Stimulated activated CD8-positive, alpha-beta memory T cell treated with anti-CD3 and anti-CD28 coated beads, Interleukin-7, amount 100 ng/mL, for 24 hours (primary cell): ENCODE results near the gene FHOD3.
"Not testable (repeated sequence)": the region's sequence is repeated elsewhere in the genome, so short reads cannot be mapped to it uniquely, and the experiment has no call there.

ENCODE experiments used
- DNase-seq: peaks from one replicate; pipeline ENCODE4 v3.0.0-alpha.2; 2020; ENCODE audit warnings: low read depth

The FHOD3 gene

DNA sequence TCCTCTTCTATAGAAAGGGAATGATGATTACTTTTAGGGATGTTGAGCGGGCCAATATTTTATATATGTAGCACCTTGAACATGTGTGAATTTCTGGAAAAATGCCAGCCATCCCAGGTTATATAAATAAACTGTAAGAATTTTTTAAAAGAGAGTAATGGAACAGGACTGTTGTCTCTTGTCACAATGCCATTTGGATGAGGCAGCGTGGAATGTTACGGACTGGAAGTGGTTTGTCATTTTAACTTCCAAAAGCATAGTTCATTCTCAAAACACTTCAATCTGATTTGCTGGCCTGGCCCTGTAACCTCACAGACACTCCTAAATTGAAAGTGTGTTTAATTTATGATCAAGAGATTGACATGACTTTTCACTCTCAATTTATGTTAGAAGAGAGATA is 460.5 kb downstream of the FHOD3 start:
- DNase-seq: no peak

DNA sequence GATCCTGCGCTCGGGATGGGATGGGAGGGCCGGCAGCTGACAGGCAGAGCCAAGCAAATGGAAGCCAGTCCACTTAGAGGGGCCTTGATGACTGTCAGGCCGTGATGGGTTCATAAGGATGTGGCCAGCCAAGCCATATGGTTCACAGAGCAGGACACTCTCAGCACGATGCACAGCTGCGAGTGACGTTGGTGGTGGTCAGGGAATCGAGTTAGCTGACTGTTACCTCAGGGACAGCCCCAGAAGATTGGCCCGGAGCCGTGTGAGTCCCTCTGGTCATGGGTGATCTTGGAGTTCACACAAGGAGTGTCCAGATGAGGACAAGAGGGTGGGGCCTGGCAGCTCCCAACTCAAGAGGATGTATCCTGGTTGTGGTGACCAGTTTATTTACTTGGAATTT is 461.1 kb downstream of the FHOD3 start:
- no peak for DNase-seq

DNA sequence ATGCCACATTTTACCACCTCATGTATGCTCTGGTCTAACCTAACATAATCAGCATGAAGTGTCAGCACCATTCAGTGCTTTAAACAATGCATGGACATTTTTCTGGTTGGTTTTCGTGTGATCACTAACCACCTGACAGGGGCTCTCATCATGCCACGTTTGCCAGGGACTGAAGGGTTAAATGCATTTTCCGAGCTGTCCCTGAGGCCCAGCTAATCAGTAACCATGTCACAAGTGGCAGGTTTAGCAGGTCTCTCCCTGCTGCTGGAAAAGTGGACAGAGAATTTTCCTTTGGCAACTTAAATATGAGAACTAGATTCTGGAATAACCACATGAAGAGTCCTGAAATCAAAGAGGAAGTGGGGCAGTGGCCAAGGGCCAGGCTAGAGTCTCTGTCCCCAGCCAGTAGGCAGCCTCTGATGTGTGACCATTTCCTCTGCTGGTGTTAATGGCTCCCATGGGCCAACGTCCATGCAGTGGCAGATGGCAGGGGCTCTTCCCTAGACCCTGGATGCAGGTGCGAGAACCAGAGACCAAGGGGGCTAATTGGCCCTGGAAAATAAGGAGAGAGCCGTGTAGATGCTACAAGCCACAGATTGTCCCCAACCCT is 461.8 kb downstream of the FHOD3 start:
- DNase-seq: no peak

DNA sequence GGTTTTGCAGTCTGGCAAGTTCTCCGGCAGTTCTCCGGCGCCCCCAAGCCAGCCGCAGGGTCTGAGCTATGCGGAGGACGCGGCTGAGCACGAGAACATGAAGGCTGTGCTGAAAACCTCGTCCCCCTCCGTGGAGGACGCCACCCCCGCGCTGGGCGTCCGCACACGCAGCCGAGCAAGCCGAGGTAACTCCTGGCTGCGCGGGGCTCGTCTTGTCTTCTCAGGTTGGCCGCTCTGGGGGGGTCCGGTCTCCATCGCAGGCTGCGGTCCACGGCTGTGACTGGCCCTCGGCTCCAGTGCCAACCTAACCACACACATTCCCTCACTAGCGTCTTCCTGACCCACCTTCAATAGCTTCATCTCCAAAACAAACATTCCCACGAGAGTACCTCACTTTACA is 463.1 kb downstream of the FHOD3 start:
- DNase-seq: no peak

DNA sequence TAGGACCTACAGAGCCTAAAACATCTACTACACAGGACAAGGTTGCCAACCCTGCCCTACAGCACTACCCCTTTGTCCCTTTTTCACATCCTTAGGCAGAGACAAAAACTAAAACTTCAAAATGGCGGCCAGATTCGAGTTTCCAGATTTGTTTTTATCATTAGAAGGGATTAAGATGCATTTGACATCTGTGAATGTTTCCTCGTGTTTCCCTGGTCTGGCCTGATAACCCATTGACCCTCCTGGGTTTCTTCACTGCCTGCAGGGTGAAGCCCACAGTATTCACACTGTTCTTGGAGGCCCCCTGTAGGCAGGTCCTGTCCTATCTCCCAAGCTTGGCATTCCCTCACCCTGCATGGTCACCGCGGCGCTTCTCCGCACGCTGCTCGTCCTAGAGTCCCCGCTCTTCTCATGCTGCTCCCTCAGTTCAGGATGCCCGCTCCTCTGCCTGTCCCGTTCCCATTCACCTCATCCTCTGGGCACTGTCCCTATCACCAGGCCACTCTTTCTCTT is 463.7 kb downstream of the FHOD3 start:
- no peak for DNase-seq

DNA sequence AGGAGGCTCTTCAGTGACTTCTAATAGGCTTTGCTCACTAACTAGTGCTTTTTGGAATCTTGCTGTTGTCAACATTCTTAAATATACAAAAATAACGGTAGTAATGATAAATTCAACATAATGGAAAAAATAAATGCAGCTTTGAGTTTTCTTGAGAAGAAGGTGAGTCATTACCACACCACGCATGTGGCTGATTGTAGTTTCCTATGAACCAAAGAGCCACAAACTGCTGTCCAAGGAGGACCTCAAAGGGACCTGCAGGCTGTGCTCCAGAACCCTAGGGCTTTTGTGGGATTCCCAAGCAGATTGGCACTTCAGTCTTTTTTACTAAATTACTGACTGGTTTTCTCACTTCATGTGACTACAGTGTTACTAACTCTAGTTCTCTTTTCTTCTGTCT is 464.6 kb downstream of the FHOD3 start:
- DNase-seq: no peak

DNA sequence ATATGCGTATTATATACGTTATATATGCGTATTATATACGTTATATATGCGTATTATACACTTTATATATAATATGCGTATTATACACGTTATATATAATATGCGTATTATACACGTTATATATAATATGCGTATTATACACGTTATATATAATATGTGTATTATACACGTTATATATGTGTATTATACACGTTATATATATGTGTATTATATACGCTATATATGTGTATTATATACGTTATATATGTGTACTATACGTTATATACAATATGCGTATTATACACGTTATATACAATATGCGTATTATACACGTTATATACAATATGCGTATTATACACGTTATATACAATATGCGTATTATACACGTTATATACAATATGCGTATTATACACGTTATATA is 465.5 kb downstream of the FHOD3 start:
- not testable (repeated sequence) for DNase-seq

DNA sequence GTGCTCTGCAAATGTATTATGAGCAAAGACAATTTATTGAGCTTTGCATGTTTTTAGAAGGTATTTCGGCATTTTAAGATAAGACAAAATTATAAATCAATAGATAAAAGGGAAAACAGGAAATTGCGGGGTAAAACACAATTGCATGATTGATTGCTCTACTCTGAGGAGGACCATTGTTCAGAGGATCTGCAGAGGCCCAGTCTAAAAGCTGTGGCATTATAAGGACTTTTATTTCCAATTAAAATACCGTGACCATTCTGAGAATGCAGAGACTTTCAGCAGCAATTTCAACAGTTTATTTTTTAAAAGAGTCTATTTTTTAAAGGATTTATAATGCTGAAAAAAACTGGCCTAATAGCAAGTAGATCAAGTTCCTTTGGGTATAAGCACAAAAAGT is 469.3 kb downstream of the FHOD3 start:
- no peak for DNase-seq

DNA sequence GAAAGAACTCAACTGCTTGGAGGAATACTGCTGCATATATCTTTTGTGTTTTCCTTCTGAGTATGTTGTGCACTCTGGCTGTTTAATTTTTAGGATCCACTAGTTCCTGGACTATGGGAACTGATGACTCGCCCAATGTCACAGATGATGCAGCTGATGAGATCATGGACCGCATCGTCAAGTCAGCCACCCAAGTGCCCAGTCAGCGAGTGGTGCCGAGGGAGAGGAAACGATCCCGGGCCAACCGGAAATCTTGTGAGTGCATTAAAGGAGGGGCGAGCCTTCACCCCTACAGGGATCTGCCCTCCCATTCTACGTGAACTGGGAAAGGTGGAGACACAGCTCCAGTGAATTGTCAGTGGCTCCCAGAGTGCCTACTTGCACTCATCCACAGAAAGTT is 471.7 kb downstream of the FHOD3 start:
- no peak for DNase-seq

DNA sequence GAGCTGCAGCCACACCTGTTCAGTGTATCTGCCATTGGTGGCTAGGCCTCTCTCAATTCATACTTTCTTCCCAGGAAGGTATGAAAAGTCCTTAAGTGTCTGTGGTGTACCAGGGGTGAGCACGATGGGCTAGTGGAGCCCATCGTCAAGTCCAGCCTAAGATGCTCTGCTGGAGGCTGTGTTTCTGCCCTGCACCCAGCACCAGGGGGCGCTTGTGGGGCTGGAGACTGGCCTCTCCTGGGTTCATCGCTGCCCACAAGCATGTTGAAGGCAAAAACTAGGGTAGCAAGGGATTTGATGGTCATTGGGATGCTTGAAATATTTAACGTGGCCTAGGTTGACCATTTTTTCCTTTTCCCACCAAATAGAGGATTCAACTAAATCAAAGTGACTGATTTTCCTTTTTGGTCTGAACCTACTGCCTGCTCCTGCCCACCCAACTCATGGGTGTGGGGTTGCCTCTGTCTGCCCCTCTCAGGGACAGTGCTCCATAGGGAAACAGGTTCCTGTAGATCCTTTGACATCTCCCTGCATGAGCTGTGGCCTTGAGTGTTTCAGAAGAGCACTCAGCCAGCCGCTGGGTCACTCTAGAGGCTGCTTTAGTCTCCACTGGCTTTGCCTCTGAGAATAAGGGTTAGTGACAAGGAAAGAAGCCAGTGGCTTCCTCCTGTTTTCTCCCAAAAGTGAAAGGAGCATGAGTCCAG is 472.2 kb downstream of the FHOD3 start:
- no peak for DNase-seq

DNA sequence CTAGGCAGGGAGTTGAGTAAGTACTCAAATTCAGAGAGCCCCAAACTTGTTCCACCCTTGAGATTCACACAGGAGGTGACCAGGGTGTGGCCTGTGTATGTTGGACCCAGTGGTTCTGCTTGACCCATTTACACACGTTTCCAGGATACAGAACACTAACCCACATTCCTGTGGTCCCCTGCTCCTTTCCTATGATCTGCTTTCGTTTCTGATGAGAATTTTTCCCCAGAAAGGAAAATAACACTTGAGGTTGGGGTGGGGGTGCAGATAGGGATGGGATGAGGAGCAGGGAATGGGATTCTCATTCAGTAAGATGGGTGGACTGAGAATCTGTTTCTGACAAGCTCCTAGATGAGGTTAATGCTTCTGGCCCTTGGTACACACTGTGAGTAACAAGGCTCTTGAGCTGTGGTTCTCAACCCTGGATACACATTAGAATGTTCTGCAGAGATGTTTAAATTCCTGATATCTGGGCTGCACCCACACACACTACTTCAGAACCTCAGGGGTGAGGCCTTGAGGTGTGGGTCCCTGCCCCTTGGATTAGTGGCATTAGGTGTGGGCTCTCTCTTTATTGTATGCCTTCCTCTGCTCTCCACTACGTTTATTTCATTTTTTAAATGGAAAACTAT is 472.9 kb downstream of the FHOD3 start:
- DNase-seq: no peak

DNA sequence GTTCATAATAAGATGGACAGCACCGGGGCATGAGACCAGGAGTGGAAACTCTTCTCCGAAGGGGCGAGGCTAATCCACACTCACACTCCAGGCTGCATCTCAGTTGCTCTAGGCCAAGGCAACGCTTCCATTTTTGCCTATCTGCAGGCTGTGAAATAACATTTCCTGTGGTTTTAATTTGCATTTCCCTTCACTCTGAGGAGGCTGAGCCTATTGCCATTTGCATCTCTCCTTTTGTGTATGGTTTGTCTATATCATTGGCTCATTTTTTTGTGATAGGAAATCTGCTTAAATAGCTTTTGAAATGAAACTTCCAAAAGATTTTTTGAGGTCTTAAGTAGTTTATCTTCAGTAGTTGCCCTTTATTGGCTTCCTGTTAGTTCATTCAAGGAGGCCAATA is 473.7 kb downstream of the FHOD3 start:
- no peak for DNase-seq

DNA sequence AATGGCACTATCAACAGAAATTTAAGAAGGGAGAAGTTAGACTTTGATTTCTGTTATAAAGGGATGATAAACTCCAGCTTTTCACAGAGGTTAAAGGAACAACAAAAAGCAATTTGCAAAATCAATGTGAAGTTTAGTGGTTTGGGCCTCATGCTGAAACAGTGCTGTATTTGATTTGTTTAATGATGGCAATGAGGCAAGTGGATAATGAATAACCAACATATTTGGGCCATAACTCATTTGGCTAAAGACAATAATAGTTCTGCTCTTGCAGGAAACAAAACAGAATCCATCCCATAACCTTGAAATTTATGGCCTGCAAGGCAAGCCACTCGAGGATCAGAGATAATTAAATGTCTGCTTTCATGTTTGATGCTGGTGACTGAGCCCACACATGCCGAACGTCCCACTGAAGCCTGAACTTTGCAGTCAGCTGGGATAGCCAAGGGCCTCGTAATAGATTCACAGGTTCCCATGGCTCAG is 474.8 kb downstream of the FHOD3 start:
- DNase-seq: no peak

DNA sequence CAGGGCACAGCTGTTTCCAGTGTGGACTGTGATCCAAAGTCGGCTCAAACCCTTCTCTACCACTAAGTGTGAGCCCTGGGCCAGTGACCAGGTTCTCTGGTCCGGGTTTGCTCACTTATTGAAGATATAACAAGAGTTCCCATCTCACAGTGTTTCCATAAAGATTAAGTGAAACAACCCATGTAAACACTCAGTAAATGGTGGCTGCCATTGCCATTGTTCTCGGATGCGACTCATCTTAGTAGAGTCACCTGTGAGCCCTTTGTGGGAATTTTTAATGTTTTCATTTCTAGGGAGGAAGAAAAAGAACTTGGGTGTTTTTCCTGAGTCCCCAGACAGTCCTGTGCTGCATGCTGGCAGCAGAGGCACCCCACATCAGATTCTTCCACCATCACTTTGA is 477.9 kb downstream of the FHOD3 start:
- DNase-seq: no peak

DNA sequence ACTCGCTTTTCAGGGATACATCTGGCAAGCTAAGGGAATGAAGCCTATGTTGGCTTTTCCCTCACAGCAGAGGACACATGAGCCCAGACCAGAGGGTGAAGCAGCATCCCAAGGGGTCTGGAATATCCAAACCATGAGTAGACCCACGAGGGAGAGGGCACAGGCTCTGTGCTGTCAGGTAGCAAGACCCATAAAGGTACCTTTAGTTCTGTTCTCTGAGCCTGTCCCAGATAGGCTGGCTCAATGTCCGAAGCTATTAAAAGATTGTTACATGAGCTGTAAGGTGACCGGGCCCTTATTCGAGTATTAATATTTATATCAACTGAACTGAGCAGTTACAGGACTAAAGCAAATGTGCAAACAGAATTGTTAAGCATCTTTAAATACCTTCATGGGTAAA is 479.1 kb downstream of the FHOD3 start:
- no peak for DNase-seq

DNA sequence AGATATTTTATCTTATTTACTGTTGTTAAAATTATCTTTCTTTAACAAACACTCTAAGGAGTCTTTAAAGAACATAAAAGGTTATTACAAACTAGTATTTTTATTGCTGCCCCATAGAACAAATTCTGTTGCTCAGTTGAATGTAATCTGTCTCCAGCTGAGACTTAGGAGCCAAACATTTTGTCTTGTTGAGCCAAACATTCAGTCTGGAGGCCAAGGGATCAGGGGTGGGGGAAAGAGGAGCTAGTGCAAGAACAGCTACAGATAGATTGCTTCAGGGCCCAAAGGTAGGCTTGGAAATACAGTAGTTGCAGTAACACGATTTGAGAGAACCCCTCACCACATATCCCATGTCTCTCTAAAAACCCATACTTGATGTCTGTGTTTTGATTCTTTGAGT is 480.1 kb downstream of the FHOD3 start:
- DNase-seq: no peak

DNA sequence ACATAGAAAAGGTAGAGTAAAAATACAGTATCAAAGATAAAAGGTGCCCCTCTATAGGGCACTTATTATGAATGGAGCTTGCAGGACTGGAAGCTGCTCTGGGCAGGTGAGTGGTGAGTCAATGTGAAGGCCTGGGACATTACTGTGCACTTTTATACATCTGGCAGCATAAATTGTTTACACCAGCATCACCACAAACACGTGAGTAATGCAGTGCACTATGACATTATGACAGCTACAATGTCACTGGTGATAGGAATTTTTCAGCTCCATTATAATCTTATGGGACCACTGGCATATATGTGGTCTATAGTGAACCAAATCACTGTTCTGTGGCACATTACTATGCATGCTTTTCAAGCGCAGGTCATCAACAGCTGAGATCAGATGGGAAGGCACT is 483.2 kb downstream of the FHOD3 start:
- no peak for DNase-seq

DNA sequence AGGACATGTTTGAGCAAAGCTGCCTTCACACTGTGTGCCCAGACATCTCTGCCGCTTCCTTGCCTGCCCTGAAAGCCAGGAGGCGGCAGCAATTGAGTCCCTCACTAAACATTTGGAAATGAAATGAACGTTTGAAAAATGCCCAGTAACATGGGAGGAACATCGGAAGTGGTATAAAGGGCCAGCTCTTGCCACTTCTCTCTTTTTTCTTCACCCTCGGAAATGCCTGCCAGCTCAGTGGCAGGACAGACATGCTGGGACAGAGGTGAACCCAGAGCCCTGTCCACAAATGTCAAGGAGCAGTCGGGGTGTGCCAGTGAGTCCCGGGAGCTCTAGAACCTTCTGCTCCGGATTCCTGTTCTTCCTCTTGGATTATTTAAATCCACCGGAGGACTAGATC is 485.2 kb downstream of the FHOD3 start:
- DNase-seq: no peak

DNA sequence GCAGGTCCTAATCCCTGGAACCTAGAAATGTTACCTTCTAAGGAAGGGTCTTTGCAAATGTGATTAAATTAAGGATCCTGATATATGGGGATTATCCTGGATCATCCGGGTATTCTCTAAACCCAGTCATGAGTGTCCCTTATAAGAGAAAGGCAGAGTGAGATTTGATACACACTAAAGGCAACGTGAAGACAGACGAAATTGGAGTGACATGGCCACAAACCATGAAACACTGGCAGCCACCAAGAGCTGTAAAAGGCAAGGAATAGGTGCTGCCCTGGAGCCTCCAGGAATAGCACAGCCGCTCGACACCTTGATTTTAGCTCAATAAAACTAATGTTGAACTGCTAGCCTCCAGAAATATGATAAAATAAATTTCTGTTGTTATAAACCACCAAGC is 486.3 kb downstream of the FHOD3 start:
- DNase-seq: no peak

DNA sequence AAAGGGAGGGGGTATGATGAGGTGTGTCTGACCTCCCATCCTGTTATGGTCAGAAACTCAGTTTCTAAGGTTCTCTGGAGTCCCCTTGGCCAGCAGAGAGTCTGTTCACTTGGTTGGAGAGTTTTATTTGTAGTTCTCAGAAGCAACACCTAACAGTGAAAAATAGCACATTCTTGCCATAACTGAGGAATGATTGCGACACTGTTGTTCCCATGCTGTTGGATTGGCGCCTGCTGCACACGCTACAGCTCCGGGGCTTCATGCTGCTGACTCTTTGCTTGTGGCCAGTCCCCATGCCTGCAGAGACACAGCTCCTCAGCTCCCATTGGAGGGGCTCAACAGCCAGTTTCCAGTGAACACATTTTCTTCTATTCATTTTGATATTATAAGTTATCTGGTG is 489.2 kb downstream of the FHOD3 start:
- DNase-seq: no peak

DNA sequence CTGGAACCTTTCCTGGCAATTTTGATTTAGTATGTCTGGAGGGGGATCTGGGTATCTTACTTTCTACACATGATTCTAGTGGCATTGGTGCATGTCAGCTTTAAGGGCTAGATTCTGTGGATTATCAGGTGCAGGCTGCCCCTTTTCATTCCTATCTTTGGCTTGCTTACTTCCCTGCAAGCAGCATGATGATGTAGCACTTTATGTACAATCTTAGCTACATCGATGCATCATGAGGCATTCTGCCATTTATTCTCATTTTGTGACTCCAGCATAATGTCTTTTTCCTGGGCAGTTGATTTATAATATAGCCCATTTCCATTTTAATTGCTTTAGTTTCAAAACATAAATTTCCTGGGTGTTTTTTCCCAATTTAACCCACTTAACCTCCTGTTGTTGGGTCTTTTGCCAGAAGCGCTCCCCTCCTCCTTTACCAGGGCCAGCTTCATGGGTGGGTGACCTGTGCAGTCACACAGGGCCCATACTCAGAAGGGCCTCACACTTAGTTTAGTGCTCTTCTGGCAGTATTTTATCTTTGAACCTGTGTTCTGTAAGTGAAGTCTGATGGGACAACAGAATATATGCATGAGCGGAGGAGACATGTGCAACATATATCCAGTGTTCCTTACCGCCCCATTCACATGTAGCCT is 495.2 kb downstream of the FHOD3 start:
- no peak for DNase-seq

DNA sequence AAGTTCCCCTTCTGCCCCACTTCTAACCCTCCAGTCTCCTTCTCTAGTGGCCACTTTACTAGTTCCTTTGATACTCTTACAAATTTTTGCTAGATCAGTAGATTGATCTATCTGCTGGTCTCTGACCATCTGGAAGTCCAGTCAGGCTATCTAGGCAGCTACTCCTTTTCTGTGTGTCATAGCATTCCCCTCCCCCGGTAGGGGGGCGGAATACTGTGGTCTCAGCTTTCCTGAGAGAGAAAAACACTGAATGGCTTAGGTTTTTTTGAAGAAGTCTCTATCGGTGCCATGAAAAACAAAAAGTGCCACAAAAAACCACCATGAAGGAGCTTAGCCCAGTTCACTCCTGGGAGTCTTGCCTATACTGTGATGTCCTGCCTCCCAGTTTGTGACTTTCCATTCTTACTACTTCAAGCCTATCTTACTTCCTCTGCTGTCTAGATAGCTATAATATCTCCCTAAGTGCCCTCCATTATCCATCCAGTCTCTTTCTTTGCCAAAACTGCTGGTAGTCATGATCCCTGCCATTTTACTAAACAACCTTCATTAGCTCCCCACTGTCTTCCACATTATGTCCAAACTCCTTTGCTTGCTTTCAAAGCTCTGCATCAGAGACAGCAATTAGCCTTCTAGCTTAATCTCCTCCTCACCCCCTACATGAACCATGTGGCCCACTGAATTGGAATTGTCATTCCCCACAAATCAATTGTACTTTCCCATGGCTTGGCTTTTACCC is 501.4 kb downstream of the FHOD3 start:
- DNase-seq: no peak
